GM19397 (cell line): Measurements from ENCODE around the gene NUCB1.
A peak's percentile ranks its signal among the peaks of the same experiment; 100 is the strongest.
"Not testable (repeated sequence)": the region's sequence is repeated elsewhere in the genome, so short reads cannot be mapped to it uniquely, and the experiment has no call there.

Source experiments
- ATAC-seq: cut with Tn5 transposase; IDR thresholded peaks from one replicate; pipeline ENCODE4 v1.9.1; 2021; ENCODE audit warnings: mild to moderate bottlenecking, moderate library complexity; ENCODE audit not compliant: unreplicated experiment

Gene NUCB1

GRCh38 chr19:48899781-48900476, at the start of gene NUCB1:
TSS of gene NUCB1 (plus strand) at chr19:48900312. CDS start at chr19:48900797, 485 bp downstream.
- ATAC-seq = peak; percentile 93

GRCh38 chr19:48852292-48852691, 47.8 kb upstream of the NUCB1 start:
- no peak for ATAC-seq

GRCh38 chr19:48853483-48853882, 46.6 kb upstream of the NUCB1 start:
- ATAC-seq = no peak

GRCh38 chr19:48854103-48854502, 46.0 kb upstream of the NUCB1 start:
- no peak for ATAC-seq

GRCh38 chr19:48856921-48857320, 43.2 kb upstream of the NUCB1 start:
- no peak for ATAC-seq

GRCh38 chr19:48858984-48859710, 41.0 kb upstream of the NUCB1 start:
- no peak for ATAC-seq

GRCh38 chr19:48859711-48860572, 40.2 kb upstream of the NUCB1 start:
- peak; percentile 49 for ATAC-seq

- no peak for ATAC-seq
Observed at GRCh38 chr19:48861313-48861712, 38.8 kb upstream of the NUCB1 start.

GRCh38 chr19:48862827-48863226, 37.3 kb upstream of the NUCB1 start:
- ATAC-seq = no peak

- no peak for ATAC-seq
Observed at GRCh38 chr19:48866692-48867091, 33.4 kb upstream of the NUCB1 start.

- no peak for ATAC-seq
Observed at GRCh38 chr19:48867123-48867745, 32.9 kb upstream of the NUCB1 start.

- ATAC-seq = no peak
Observed at GRCh38 chr19:48867746-48868113, 32.4 kb upstream of the NUCB1 start.

GRCh38 chr19:48868114-48868886, 31.8 kb upstream of the NUCB1 start, which contains the start of gene PLEKHA4:
TSS of gene PLEKHA4 (minus strand) at chr19:48868617. CDS start at chr19:48867620, 997 bp downstream.
- no peak for ATAC-seq

- ATAC-seq = no peak
Observed at GRCh38 chr19:48870048-48870447, 30.1 kb upstream of the NUCB1 start.

- ATAC-seq = not testable (repeated sequence)
Observed at GRCh38 chr19:48871471-48872181, 28.5 kb upstream of the NUCB1 start.

- ATAC-seq = peak; percentile 57
Observed at GRCh38 chr19:48872182-48872883, 27.8 kb upstream of the NUCB1 start, which contains the start of gene PPP1R15A. TSS of gene PPP1R15A (plus strand) at chr19:48872421. CDS start at chr19:48873234, 813 bp downstream.

- ATAC-seq = no peak
Observed at GRCh38 chr19:48872884-48873475, 27.1 kb upstream of the NUCB1 start.
